AG09309 (cell line): ENCODE measurements around the gene F9.
A peak's percentile ranks its signal among the peaks of the same experiment; 100 is the strongest.

Experiments used
- DNase-seq: peaks from one replicate; pipeline ENCODE4 v3.0.0-alpha.2; 2010; ENCODE audit warnings: low read depth
- H3K4me3 ChIP-seq: 2 replicates; pipeline ENCODE4 v1.5.1; 2011; ENCODE audit warnings: mild to moderate bottlenecking, low read depth, low read length, moderate library complexity; ENCODE audit not compliant: control insufficient read depth
- CTCF ChIP-seq: IDR thresholded peaks from 2 replicates; pipeline ENCODE4 v1.5.1; 2011; ENCODE audit warnings: mild to moderate bottlenecking, low read depth, low read length, inconsistent platforms; ENCODE audit not compliant: insufficient read depth, control insufficient read depth; ENCODE audit errors: missing control alignments

F9 gene

GRCh38 chrX:139554376-139554775, 23.8 kb downstream of the F9 start:
- no peak for TF ChIP-seq CTCF
- DNase-seq, result no peak
- H3K4me3 ChIP-seq, result no peak overlapping the region

GRCh38 chrX:139554991-139555675, 24.6 kb downstream of the F9 start:
- no peak for DNase-seq
- no peak for TF ChIP-seq CTCF
- H3K4me3 ChIP-seq, result no peak overlapping the region

- no peak overlapping the region for H3K4me3 ChIP-seq
- TF ChIP-seq CTCF, result peak; percentile 58
- DNase-seq, result peak; percentile 17
These were observed 29.0 kb downstream of the F9 start for GRCh38 chrX:139559383-139560042.

DNA sequence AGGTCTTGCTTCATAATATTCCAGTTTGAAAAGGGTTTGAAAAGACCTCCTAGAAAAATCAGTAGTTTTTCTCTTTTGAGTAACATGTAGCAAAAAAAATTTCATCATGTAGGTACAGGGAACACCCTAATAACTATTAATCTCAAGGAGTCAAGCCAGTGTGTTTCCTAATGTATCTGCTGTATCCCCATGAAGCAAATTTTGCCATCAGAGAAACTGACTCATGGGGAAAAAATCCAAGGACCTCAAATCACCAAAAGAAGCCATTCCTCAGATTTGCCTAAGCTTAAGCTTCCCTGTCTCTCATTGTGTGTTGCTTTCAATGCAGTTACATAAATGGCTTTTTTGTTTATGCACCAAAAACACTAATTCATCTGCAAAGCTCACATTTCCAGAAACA, 29.7 kb downstream of the F9 start:
- no peak for TF ChIP-seq CTCF

GRCh38 chrX:139563251-139563650, 32.7 kb downstream of the F9 start:
- no peak overlapping the region for H3K4me3 ChIP-seq
- TF ChIP-seq CTCF, result no peak
- no peak for DNase-seq

More for the DNA sequence above, 29.7 kb downstream of the F9 start:
- no peak overlapping the region for H3K4me3 ChIP-seq
- DNase-seq, result no peak

DNA sequence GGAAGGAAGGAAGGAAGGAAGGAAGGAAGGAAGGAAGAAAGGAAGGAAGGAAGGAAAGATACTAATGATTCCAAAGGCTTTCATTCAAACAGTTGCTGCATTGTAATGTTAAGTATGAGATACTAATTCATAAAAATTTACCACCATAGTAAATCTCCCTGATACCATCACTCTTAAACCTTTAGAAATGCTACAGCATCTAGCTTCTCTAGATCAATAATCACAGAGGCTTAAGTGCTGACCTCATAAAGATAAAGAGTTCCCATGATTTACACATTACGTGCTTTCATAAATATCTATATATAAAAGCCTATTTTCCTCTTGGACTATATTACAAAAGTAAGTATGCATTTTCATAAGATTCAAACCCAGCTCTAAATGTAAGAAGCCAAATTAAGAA, 36.4 kb downstream of the F9 start:
- TF ChIP-seq CTCF, result no peak
- no peak for DNase-seq
- H3K4me3 ChIP-seq, result no peak overlapping the region
